Activated CD4-positive, alpha-beta T cell treated with anti-CD3 and anti-CD28 coated beads, Interleukin-2, amount 50 U/mL, for 4 hours (primary cell): ENCODE results near the gene TRDN.
"Not testable (repeated sequence)": the region's sequence is repeated elsewhere in the genome, so short reads cannot be mapped to it uniquely, and the experiment has no call there.

Experiments
- DNase-seq, 2 experiments: peaks; one replicate each; pipeline ENCODE4 v3.0.0-alpha.2; 2020

The TRDN gene

GRCh38 chr6:123383718-123384117 is 253.0 kb downstream of the TRDN start:
- DNase-seq: no peak

GRCh38 chr6:123380257-123380656 is 256.5 kb downstream of the TRDN start:
- DNase-seq: no peak

- DNase-seq: no peak
Observed at GRCh38 chr6:123372737-123373136, 264.0 kb downstream of the TRDN start.

GRCh38 chr6:123363912-123364311 is 272.8 kb downstream of the TRDN start:
- no peak for DNase-seq

GRCh38 chr6:123360359-123360758 is 276.4 kb downstream of the TRDN start:
- no peak for DNase-seq

- DNase-seq: no peak
Observed at GRCh38 chr6:123352705-123353104, 284.0 kb downstream of the TRDN start.

GRCh38 chr6:123352279-123352678 is 284.5 kb downstream of the TRDN start:
- no peak for DNase-seq

- DNase-seq: no peak
Observed at GRCh38 chr6:123343836-123344235, 292.9 kb downstream of the TRDN start.

- no peak for DNase-seq
Observed at GRCh38 chr6:123338394-123338793, 298.4 kb downstream of the TRDN start.

- DNase-seq: no peak
Observed at GRCh38 chr6:123333000-123333756, 303.6 kb downstream of the TRDN start.

GRCh38 chr6:123332070-123332469 is 304.7 kb downstream of the TRDN start:
- DNase-seq: no peak

GRCh38 chr6:123329337-123329736 is 307.4 kb downstream of the TRDN start:
- no peak for DNase-seq

- DNase-seq: no peak
Observed at GRCh38 chr6:123323452-123324329, 313.1 kb downstream of the TRDN start.

GRCh38 chr6:123321020-123321419 is 315.7 kb downstream of the TRDN start:
- no peak for DNase-seq

- no peak for DNase-seq
Observed at GRCh38 chr6:123316733-123317323, 319.9 kb downstream of the TRDN start.

GRCh38 chr6:123314459-123314858 is 322.3 kb downstream of the TRDN start:
- DNase-seq: not testable (repeated sequence)

GRCh38 chr6:123309130-123309529 is 327.6 kb downstream of the TRDN start:
- no peak for DNase-seq

- DNase-seq: no peak
Observed at GRCh38 chr6:123306334-123306733, 330.4 kb downstream of the TRDN start.

GRCh38 chr6:123295672-123296071 is 341.1 kb downstream of the TRDN start:
- DNase-seq: no peak

GRCh38 chr6:123295181-123295580 is 341.6 kb downstream of the TRDN start:
- DNase-seq: no peak

GRCh38 chr6:123288649-123289048 is 348.1 kb downstream of the TRDN start:
- no peak for DNase-seq

- DNase-seq: no peak
Observed at GRCh38 chr6:123276546-123276980, 360.2 kb downstream of the TRDN start.

- DNase-seq: no peak
Observed at GRCh38 chr6:123263981-123264380, 372.8 kb downstream of the TRDN start.

GRCh38 chr6:123240626-123241025 is 396.1 kb downstream of the TRDN start:
- no peak for DNase-seq
